NCI-H226 (cell line): ENCODE results near the gene METTL2B.
"Not testable (repeated sequence)": the region's sequence is repeated elsewhere in the genome, so short reads cannot be mapped to it uniquely, and the experiment has no call there.

Experiments
- DNase-seq: peaks from one replicate; pipeline ENCODE4 v3.0.0-alpha.2; 2015

Gene METTL2B

DNA sequence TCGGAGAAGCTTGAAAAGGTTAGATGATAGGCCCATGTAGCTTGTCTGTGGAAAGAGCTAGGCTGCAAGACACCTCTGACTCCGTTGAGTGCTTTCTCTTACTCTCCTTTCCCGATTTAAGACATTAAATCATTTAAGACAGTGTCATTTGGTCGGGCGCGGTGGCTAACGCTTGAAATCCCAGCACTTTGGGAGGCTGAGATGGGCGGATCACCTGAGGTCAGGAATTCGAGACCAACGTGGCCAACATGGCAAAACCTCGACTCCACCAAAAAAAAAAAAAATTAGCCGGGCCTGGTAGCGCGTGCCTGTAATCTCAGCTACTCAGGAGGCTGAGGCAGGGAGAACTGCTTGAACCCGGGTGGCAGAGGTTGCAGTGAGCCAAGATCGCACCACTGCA lies 52.6 kb downstream of the METTL2B start:
- DNase-seq: not testable (repeated sequence)

DNA sequence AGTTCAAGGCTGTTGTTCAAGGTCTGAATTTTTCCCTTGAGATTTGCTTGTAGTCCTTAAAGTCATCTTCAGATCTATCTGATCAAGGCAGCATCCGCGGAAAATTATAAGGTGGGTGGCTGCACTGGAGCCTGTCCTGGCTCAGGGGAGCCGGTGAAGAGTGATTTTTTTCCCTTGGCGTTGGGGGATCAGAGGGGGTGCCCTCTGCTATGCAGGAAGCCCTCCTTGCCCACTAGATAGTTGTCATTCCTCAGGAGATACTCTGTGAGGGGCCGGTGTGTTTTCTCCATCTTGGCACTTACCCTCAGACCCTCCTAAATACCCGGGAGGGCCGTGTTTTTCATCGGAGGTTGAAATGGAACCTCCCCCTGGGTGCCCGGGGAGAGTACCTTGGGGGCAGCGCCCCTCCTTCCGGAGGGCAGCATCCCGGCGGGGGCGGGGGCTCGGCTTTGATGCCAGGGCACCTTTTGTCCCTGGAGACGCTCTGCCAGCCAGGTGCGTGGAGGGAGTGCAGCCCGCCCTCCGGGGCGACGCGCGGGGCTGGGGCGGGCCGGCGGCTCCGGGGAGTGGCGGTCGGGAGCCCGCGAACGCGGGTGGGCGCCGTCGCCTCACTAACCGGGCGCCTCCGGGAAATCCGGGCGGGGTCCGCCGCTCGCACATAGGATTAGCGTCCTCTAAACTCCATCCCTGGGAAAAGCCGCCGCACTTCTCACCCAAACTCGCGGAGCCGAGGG lies 53.7 kb downstream of the METTL2B start:
- not testable (repeated sequence) for DNase-seq

DNA sequence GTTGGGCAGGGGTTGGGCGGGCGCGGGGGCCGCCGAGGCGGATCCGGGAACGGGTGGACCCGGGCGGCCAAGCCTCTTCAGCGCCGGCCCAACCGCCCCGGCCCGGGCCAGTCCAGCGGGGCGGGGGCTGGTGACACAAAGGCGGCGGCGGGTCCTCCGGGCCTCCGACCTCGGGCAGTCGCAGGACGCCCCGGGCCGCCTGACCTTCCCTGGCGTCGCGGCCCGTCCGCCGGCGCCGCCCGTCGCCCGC lies 54.2 kb downstream of the METTL2B start:
- no peak for DNase-seq

GRCh38 chr7:128531105-128531954 lies 54.8 kb downstream of the METTL2B start:
- DNase-seq: peak; percentile 75

GRCh38 chr7:128531955-128532478 lies 55.5 kb downstream of the METTL2B start:
- DNase-seq: not testable (repeated sequence)

DNA sequence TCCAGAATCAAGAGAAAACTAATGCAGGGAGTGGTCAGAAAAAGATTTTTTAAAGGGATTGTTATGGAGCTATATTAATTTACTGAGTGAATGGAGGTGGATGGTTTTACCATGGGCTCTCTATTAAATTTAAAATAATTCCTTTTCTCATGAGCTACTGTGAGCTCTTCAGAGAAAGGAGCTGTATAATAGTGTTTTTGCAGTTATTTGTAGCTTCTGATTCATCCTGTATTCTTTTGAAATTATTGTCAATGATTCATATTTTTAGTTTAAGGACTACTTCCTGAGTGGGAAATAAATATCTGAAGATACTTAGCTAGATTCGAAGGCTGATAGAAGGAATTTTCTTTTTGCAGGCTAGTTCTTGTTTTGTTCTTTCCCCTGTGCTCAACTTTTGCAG lies 56.4 kb downstream of the METTL2B start:
- not testable (repeated sequence) for DNase-seq

DNA sequence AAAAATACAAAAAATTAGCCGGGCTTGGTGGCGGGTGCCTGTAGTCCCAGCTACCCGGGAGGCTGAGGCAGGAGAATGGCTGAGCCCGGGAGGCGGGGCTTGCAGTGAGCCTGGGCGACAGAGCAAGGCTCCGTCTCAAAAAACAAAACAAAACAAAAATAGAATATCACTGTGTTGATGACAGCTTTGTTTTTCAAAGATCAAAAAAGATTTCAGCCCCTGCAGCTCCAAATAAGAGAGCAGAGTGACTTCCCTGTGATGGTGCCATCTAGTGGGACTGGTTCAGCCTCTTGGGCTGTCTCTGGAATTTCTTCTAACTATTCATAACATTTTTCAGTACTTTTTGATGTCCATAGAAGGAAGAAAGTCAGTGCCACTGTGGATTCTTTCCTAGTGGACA lies 60.9 kb downstream of the METTL2B start:
- DNase-seq: not testable (repeated sequence)

DNA sequence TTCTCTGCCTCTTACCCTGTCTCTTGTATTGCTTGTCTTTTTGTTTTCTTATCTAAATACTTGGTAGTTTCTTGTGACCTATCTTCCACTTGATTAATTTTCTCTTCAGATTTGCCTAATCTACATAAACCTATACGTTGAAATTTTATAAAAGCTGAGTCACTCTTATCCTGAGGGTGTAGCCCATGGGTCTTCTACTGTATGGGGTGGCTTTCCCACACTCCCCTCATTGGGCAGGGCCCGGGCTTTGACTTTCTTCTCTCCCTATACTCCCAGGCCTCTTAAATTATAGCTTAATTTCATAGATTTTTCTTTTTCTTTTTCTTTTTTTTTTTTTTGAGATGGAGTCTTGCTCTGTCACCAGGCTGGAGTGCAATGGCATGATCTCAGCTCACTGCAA lies 66.0 kb downstream of the METTL2B start:
- not testable (repeated sequence) for DNase-seq

DNA sequence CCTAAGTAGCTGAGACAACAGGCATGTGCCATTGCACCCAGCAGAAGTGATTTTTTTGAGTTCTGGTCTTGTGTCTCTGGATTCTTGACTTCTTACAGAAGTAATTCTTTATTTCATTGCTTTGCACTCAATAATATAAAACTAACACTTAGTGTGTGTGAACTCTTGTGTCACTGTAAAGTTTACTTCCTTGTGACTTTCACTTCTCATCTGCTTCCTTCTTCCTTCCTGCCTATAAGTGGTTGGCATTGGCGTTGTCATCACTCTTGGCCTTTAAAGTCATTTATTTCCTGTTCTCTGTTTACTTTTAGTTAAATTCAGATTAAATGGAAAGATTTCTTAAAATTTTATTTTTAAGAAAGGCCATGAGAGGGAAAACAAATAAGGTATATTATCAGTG lies 66.8 kb downstream of the METTL2B start:
- DNase-seq: not testable (repeated sequence)

GRCh38 chr7:128546319-128546851 lies 69.8 kb downstream of the METTL2B start:
- DNase-seq: not testable (repeated sequence)

DNA sequence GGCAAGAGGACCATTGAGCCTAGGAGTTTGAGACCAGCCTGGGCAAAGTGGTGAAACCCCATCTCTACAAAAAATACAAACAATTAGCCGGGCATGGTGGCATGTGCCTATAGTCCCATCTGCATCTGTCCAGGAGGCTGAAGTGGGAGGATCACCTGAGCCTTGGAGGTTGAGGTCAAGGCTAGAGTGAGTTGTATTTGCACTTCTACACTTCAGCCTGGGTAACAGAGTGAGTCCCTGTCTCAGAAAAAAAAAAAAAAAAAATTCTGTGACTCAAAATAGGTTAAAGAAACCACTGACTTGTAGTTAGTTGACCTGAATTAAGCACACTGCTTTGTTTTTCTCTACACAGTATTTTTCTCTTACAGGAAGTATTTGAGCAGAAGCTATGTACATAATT lies 74.4 kb downstream of the METTL2B start:
- no peak for DNase-seq

DNA sequence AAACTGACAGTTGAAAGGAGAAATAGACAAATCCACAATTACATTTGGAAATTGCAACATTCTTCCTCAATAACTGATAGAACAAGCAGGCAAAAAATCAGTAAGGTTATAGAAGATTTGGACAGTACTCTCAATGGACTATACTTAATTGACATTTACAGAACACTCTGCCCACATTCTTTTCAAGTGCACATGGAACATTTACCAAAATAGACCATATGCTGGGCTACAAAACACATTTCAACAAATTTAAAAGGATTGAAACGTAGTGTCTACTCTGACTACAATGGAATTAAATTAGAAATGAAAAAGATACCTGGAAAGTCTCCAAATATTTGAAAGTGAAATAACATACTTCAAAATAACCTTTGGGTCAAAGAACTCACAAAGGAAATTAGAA lies 77.8 kb downstream of the METTL2B start:
- DNase-seq: not testable (repeated sequence)
